GM12891 (cell line): ENCODE results near the gene STXBP5.

ENCODE experiments used
- POLR2A ChIP-seq: IDR thresholded peaks from 2 replicates; pipeline ENCODE4 v1.6.1; 2011; ENCODE audit warnings: low read depth, low read length, control low read depth
- POLR2AphosphoS5 ChIP-seq: IDR thresholded peaks from 2 replicates; pipeline ENCODE4 v1.6.1; 2011; ENCODE audit warnings: low read depth, low read length, control low read depth
- TAF1 ChIP-seq: IDR thresholded peaks from 2 replicates; pipeline ENCODE4 v1.6.1; 2011; ENCODE audit warnings: low read depth, low read length, control low read depth

GRCh38 chr6:147156218-147156617 is 48.0 kb upstream of the STXBP5 start:
- TF ChIP-seq TAF1 (no peak), POLR2A (no peak), POLR2AphosphoS5 (no peak)
